ENCODE results near the gene COL3A1. TPM values are rescaled to one million over a fixed set of nuclear protein-coding genes. Genes with fewer than 3 reads are reported as not detected.
A peak's percentile ranks its signal among the peaks of the same experiment; 100 is the strongest.

COL3A1 gene
- total and polyA plus RNA-seq, 2 experiments from 2014 or later = 0.17 to 0.31 TPM

DNA sequence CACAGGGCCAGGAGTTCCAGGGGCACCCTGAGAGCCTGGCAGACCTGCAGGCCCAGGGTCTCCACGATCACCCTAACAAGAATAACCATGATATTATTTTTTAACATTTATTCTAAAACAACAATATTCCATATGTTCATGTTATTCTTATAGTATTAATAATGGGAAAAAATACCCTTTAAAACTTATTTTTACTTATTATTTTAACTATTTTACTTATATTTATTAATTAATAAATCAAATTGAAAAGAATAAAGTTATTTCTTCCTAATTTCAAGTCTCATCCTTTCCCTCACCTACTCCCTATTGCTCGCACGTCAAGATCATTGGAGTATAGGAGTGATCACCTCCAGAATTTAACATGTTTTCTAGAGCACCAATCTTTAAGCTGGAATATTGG, 71.7 kb downstream of the COL3A1 start:
- TF ChIP-seq CREB1 (CRISPR knock-in tag; IDR thresholded peaks at IDR 0.05; ENCODE audit: low read depth) = no peak
- no peak for TF ChIP-seq ETS1 (IDR thresholded peaks at IDR 0.05)
- TF ChIP-seq NANOG (IDR thresholded peaks at IDR 0.05; ENCODE audit: borderline replicate concordance) = no peak
- TF ChIP-seq STAT1 (IDR thresholded peaks at IDR 0.05; ENCODE audit: unreplicated experiment) = no peak
- TF ChIP-seq ZNF114 (CRISPR knock-in tag; IDR thresholded peaks at IDR 0.05) = no peak
- TF ChIP-seq, protein P1, sequence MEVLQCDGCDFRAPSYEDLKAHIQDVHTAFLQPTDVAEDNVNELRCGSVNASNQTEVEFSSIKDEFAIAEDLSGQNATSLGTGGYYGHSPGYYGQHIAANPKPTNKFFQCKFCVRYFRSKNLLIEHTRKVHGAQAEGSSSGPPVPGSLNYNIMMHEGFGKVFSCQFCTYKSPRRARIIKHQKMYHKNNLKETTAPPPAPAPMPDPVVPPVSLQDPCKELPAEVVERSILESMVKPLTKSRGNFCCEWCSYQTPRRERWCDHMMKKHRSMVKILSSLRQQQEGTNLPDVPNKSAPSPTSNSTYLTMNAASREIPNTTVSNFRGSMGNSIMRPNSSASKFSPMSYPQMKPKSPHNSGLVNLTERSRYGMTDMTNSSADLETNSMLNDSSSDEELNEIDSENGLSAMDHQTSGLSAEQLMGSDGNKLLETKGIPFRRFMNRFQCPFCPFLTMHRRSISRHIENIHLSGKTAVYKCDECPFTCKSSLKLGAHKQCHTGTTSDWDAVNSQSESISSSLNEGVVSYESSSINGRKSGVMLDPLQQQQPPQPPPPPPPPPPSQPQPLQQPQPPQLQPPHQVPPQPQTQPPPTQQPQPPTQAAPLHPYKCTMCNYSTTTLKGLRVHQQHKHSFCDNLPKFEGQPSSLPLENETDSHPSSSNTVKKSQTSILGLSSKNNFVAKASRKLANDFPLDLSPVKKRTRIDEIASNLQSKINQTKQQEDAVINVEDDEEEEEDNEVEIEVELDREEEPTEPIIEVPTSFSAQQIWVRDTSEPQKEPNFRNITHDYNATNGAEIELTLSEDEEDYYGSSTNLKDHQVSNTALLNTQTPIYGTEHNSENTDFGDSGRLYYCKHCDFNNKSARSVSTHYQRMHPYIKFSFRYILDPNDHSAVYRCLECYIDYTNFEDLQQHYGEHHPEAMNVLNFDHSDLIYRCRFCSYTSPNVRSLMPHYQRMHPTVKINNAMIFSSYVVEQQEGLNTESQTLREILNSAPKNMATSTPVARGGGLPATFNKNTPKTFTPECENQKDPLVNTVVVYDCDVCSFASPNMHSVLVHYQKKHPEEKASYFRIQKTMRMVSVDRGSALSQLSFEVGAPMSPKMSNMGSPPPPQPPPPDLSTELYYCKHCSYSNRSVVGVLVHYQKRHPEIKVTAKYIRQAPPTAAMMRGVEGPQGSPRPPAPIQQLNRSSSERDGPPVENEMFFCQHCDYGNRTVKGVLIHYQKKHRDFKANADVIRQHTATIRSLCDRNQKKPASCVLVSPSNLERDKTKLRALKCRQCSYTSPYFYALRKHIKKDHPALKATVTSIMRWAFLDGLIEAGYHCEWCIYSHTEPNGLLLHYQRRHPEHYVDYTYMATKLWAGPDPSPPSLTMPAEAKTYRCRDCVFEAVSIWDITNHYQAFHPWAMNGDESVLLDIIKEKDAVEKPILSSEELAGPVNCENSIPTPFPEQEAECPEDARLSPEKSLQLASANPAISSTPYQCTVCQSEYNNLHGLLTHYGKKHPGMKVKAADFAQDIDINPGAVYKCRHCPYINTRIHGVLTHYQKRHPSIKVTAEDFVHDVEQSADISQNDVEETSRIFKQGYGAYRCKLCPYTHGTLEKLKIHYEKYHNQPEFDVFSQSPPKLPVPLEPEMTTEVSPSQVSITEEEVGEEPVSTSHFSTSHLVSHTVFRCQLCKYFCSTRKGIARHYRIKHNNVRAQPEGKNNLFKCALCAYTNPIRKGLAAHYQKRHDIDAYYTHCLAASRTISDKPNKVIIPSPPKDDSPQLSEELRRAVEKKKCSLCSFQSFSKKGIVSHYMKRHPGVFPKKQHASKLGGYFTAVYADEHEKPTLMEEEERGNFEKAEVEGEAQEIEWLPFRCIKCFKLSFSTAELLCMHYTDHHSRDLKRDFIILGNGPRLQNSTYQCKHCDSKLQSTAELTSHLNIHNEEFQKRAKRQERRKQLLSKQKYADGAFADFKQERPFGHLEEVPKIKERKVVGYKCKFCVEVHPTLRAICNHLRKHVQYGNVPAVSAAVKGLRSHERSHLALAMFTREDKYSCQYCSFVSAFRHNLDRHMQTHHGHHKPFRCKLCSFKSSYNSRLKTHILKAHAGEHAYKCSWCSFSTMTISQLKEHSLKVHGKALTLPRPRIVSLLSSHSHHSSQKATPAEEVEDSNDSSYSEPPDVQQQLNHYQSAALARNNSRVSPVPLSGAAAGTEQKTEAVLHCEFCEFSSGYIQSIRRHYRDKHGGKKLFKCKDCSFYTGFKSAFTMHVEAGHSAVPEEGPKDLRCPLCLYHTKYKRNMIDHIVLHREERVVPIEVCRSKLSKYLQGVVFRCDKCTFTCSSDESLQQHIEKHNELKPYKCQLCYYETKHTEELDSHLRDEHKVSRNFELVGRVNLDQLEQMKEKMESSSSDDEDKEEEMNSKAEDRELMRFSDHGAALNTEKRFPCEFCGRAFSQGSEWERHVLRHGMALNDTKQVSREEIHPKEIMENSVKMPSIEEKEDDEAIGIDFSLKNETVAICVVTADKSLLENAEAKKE (CRISPR knock-in tag; IDR thresholded peaks at IDR 0.05) = no peak
- TF ChIP-seq, protein P2, sequence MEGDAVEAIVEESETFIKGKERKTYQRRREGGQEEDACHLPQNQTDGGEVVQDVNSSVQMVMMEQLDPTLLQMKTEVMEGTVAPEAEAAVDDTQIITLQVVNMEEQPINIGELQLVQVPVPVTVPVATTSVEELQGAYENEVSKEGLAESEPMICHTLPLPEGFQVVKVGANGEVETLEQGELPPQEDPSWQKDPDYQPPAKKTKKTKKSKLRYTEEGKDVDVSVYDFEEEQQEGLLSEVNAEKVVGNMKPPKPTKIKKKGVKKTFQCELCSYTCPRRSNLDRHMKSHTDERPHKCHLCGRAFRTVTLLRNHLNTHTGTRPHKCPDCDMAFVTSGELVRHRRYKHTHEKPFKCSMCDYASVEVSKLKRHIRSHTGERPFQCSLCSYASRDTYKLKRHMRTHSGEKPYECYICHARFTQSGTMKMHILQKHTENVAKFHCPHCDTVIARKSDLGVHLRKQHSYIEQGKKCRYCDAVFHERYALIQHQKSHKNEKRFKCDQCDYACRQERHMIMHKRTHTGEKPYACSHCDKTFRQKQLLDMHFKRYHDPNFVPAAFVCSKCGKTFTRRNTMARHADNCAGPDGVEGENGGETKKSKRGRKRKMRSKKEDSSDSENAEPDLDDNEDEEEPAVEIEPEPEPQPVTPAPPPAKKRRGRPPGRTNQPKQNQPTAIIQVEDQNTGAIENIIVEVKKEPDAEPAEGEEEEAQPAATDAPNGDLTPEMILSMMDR (conservative IDR thresholded peaks at IDR 0.05; ENCODE audit: low read depth in 2 of 2) = no peak
- Histone ChIP-seq H3K4me2 (no peak overlapping the region), H3K9me2 (ENCODE audit: insufficient read depth) (no peaks in the 10 kb centered on the region), H2AFZ (no peak overlapping the region), H3K27ac (ENCODE audit: low read depth) (no peak overlapping the region), H3K36me3 (ENCODE audit: insufficient read depth) (no peaks in the 10 kb centered on the region), H3K27me3 (ENCODE audit: insufficient read depth) (no peaks in the 10 kb centered on the region), H3K79me2 (replicated peaks; ENCODE audit: insufficient read depth) (no peaks in the 10 kb centered on the region), H3F3A (replicated peaks; ENCODE audit: low read depth) (no peaks in the 10 kb centered on the region), H3K4me1 (ENCODE audit: insufficient read depth) (peaks cover 3% of the 10 kb centered on the region; the same call in 1 of the 2 replicates), H4K20me1 (replicated peaks; ENCODE audit: insufficient read depth) (no peaks in the 10 kb centered on the region), H3K4me3 (no peak overlapping the region)
- no peaks in the 10 kb centered on the region for H3K36me3 Mint-ChIP-seq (ENCODE audit: low read depth)
- peaks cover 4% of the 10 kb centered on the region; the same call in 2 of the 3 replicates for H3K4me1 Mint-ChIP-seq
- ATAC-seq = no peak
- no peak for DNase-seq (ENCODE audit: low spot score)
- no peak overlapping the region for H3K4me3 Mint-ChIP-seq
- H3K27ac Mint-ChIP-seq = 0 out of 2 replicates have a peak overlapping the region, but pooled peaks have one; percentile 9
- no peaks in the 10 kb centered on the region for H3K27me3 Mint-ChIP-seq (ENCODE audit: insufficient read depth, low read depth, poor library complexity)
- H3K9me3 Mint-ChIP-seq = no peaks in the 10 kb centered on the region
